ENCODE data around the gene LGALS3BP.

The LGALS3BP gene

DNA sequence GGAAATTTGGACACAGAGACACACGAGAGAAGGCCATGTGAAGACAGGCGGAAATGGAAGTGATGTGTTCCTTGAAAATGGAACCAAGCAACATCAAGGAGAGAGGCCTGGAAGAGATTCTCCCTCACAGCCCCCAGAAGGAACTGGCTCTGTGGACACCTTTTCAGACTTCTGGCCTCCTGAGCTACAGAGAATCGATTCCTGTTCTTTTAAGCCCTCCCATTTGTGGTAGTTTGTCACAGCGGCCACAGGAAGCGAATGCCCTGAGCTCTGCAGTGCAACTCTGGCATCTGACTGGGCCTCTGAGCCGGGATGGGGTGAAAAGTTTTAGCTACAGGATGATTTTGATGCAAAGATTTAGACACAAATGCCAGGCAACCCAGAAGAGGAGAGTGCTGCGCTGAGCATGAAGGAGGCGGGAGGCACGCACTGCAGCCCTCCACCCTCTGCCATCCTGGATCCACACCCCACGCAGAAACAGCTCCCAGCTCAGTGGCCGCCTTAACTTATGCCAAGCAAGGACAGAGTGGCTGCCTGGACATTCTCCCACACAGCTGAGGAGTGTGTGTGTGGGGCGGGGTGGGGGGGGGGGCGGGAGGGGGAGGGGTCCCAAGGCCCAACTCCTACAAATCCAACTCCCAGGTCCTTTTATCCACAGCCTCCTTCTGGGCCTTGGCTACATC is 56.8 kb downstream of the LGALS3BP start:
- Mint-ChIP-seq H3K27me3 (peaks cover 22% of the 10 kb centered on the region), H3K9me3 (no peaks in the 10 kb centered on the region), H3K36me3 (ENCODE audit: low read depth) (no peaks in the 10 kb centered on the region), H3K27ac (no peak overlapping the region), H3K4me1 (ENCODE audit: low read depth) (peaks cover 13% of the 10 kb centered on the region), H3K4me3 (no peak overlapping the region)
- no peak for DNase-seq

DNA sequence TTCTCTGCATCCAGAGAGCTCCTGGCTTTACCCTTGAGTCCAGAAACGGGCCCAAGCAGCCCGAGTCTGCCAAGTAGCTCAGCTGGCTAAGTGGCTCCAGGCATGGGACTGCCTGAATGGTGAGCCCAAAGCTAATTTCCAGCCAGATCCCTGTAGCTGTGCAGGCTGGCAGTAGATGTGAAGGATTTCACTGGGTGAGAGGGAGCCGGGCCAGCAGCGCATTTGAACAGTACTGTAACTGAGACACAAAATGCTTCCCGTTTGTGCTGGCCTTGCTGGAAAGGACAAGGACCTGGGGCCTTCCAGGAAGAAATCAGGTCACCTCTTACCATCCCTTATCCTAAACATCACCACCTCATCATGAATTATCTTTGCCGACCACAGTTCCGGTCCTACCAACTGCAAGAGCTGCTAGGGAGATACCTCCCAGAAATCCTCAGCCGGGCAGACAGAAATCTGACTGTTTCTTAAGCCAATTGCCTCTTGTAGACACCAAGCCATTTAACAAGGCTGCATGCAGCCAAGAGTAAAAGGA is 58.2 kb downstream of the LGALS3BP start:
- Mint-ChIP-seq H3K27me3 (peaks cover 18% of the 10 kb centered on the region), H3K4me3 (no peak overlapping the region)

More for the DNA sequence above, 58.2 kb downstream of the LGALS3BP start:
- no peak for DNase-seq
- H3K36me3 Mint-ChIP-seq (ENCODE audit: low read depth), result no peaks in the 10 kb centered on the region
- no peaks in the 10 kb centered on the region for H3K9me3 Mint-ChIP-seq
- H3K4me1 Mint-ChIP-seq (ENCODE audit: low read depth), result peaks cover 16% of the 10 kb centered on the region
- no peak overlapping the region for H3K27ac Mint-ChIP-seq

All from activated T-cell treated with anti-CD3 and anti-CD28 coated beads, Interleukin-2, amount 50 U/mL, for 24 hours (primary cell).